Mammary epithelial cell (primary cell): ENCODE data around the gene RNF113B.

Experiments used
- CTCF ChIP-seq, 2 donors: IDR thresholded peaks in 1 of 2; conservative IDR thresholded peaks in 1 of 2; 2 replicates each; pipeline ENCODE4 v1.5.1; 2011 to 2012; ENCODE audit warnings: inconsistent platforms in 2 of 2, low read length in 2 of 2, mild to moderate bottlenecking in 2 of 2, control low read depth in 1 of 2, low read depth in 1 of 2; ENCODE audit not compliant: insufficient read depth in 1 of 2; ENCODE audit errors: extremely low read depth in 1 of 2
- EZH2 ChIP-seq: IDR thresholded peaks from 2 replicates; pipeline ENCODE4 v1.6.1; 2012; ENCODE audit warnings: low read length, inconsistent platforms, borderline replicate concordance

GRCh38 chr13:98222816-98223215 lies 45.7 kb upstream of the RNF113B start:
- TF ChIP-seq EZH2 (no peak), CTCF (conservative IDR thresholded peaks at IDR 0.05 in 1 of 2, IDR thresholded peaks at IDR 0.05 in 1 of 2; ENCODE audit: extremely low read depth in 1 of 2, insufficient read depth in 1 of 2, low read depth in 1 of 2, low read length in 2 of 2) (no peak)
